Trophoblast cell (in vitro differentiated cells and primary cell): Measurements from ENCODE around the gene NUMA1.

Experiments used
- DNase-seq, 2 donors: peaks; one replicate each; pipeline ENCODE4 v3.0.0-alpha.2; 2016
- H2AFZ ChIP-seq: 2 replicates; pipeline ENCODE4 v1.6.1; 2013; ENCODE audit warnings: low read length, moderate library complexity, mild to moderate bottlenecking; ENCODE audit not compliant: insufficient read depth, poor library complexity
- H2AK5ac ChIP-seq: 2 replicates; pipeline ENCODE4 v1.6.1; 2013; ENCODE audit warnings: mild to moderate bottlenecking, low read length
- H2BK120ac ChIP-seq: 2 replicates; pipeline ENCODE4 v1.6.1; 2013; ENCODE audit warnings: low read length, mild to moderate bottlenecking, moderate library complexity; ENCODE audit not compliant: insufficient read depth, poor library complexity
- H2BK12ac ChIP-seq: 2 replicates; pipeline ENCODE4 v1.6.1; 2013; ENCODE audit warnings: mild to moderate bottlenecking, low read length, moderate library complexity
- H2BK5ac ChIP-seq: 2 replicates; pipeline ENCODE4 v1.6.1; 2013; ENCODE audit warnings: low read length, low read depth, moderate library complexity, mild to moderate bottlenecking; ENCODE audit not compliant: poor library complexity
- H3K14ac ChIP-seq: 2 replicates; pipeline ENCODE4 v1.6.1; 2013; ENCODE audit warnings: mild to moderate bottlenecking, low read length
- H3K18ac ChIP-seq: 2 replicates; pipeline ENCODE4 v1.6.1; 2013; ENCODE audit warnings: mild to moderate bottlenecking, low read length
- H3K23ac ChIP-seq: 2 replicates; pipeline ENCODE4 v1.6.1; 2013; ENCODE audit warnings: low read length
- H3K27ac ChIP-seq: 2 replicates; pipeline ENCODE4 v1.5.1; 2013; ENCODE audit warnings: low read depth, mild to moderate bottlenecking, inconsistent platforms, low read length, moderate library complexity
- H3K27me3 ChIP-seq: 2 replicates; pipeline ENCODE4 v1.6.1; 2013; ENCODE audit warnings: inconsistent platforms, mild to moderate bottlenecking, low read length, moderate library complexity; ENCODE audit not compliant: insufficient read depth
- H3K36me3 ChIP-seq, 2 experiments: 1 replicate in 1 of 2; 2 replicates in 1 of 2; pipeline ENCODE4 v1.6.1; 2013; ENCODE audit warnings: low read length in 2 of 2, mild to moderate bottlenecking in 2 of 2, moderate library complexity in 1 of 2; ENCODE audit not compliant: insufficient read depth in 2 of 2, control insufficient read depth in 1 of 2
- H3K4ac ChIP-seq: 2 replicates; pipeline ENCODE4 v1.6.1; 2013; ENCODE audit warnings: low read depth, mild to moderate bottlenecking, low read length, moderate library complexity
- H3K4me1 ChIP-seq, 2 experiments: 1 replicate in 1 of 2; 2 replicates in 1 of 2; pipeline ENCODE4 v1.6.1; 2013; ENCODE audit warnings: low read length in 2 of 2, mild to moderate bottlenecking in 2 of 2, moderate library complexity in 1 of 2; ENCODE audit not compliant: insufficient read depth in 2 of 2, control insufficient read depth in 1 of 2
- H3K4me2 ChIP-seq: 2 replicates; pipeline ENCODE4 v1.6.1; 2013; ENCODE audit warnings: inconsistent platforms, mild to moderate bottlenecking, low read length, moderate library complexity
- H3K4me3 ChIP-seq: 2 replicates; pipeline ENCODE4 v1.5.1; 2013; ENCODE audit warnings: mild to moderate bottlenecking, low read depth, low read length, inconsistent platforms
- H3K79me1 ChIP-seq: one replicate; pipeline ENCODE4 v1.6.1; 2013; ENCODE audit warnings: low read length
- H3K79me2 ChIP-seq: 2 replicates; pipeline ENCODE4 v1.6.1; 2013; ENCODE audit warnings: low read length, mild to moderate bottlenecking; ENCODE audit not compliant: control insufficient read depth, insufficient read depth, poor library complexity
- H3K9ac ChIP-seq: 2 replicates; pipeline ENCODE4 v1.6.1; 2013; ENCODE audit warnings: mild to moderate bottlenecking, low read length
- H3K9me3 ChIP-seq: 2 replicates; pipeline ENCODE4 v1.6.1; 2013; ENCODE audit warnings: low read depth, mild to moderate bottlenecking, control low read depth, inconsistent platforms, low read length; ENCODE audit not compliant: insufficient read depth
- H4K12ac ChIP-seq: 2 replicates; pipeline ENCODE4 v1.6.1; 2013; ENCODE audit warnings: low read depth, mild to moderate bottlenecking, low read length, moderate library complexity
- H4K8ac ChIP-seq: 2 replicates; pipeline ENCODE4 v1.6.1; 2013; ENCODE audit warnings: low read depth, mild to moderate bottlenecking, low read length, moderate library complexity
- H4K91ac ChIP-seq: one replicate; pipeline ENCODE4 v1.6.1; 2013; ENCODE audit warnings: low read depth, mild to moderate bottlenecking, low read length, moderate library complexity
- WGBS: extraction: QIAGEN DNeasy Blood & Tissue Kit; methylation state at CpG from one replicate; pipeline ENCODE4 v1.1.7; 2013; ENCODE audit warnings: missing lambda C conversion rate; ENCODE audit not compliant: insufficient read length, insufficient coverage; ENCODE audit errors: extremely low coverage; 5-methylcytosine and 5-hydroxymethylcytosine counted together

NUMA1 gene

DNA sequence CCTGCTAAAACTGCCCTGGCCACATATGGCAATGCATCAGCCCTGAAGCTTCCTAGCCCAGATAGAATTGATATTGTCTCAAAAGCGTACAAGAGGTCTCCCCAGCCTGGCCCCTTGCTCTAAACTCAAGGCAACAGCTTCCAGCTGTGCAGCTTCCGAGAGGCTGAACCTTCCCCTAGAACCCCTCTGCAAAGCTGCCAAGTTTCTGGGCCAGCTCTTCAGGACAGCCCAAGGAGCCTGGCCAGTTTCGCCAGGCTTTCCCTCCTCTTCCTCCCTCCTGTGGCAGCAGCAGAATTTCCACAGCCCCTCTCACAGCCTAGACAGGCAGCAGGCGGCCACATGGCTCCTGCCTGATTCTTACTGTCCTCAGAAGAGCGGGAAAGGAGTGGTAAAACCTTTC, 34.5 kb downstream of the NUMA1 start:
- H3K9me3 ChIP-seq: no peaks in the 10 kb centered on the region
- peaks cover 7% of the 10 kb centered on the region for H3K79me1 ChIP-seq
- H2BK5ac ChIP-seq: no peak overlapping the region
- no peak overlapping the region for H3K14ac ChIP-seq
- H3K27ac ChIP-seq: no peak overlapping the region
- H4K91ac ChIP-seq: no peak overlapping the region
- H2AK5ac ChIP-seq: no peak overlapping the region
- H3K18ac ChIP-seq: peak overlapping the region; percentile 41
- H3K36me3 ChIP-seq: peaks cover 2% of the 10 kb centered on the region in 2 experiments
- no peak overlapping the region for H4K8ac ChIP-seq
- H3K9ac ChIP-seq: no peak overlapping the region
- DNase-seq: no peak
- WGBS: no CpG with 5 or more reads among the region's 5 CpGs
- no peak overlapping the region for H3K23ac ChIP-seq
- H2AFZ ChIP-seq: no peak overlapping the region
- peaks cover 10 to 13% of the 10 kb centered on the region in 2 experiments for H3K4me1 ChIP-seq
- no peaks in the 10 kb centered on the region for H3K79me2 ChIP-seq
- H3K27me3 ChIP-seq: no peaks in the 10 kb centered on the region
- H3K4me3 ChIP-seq: no peak overlapping the region
- no peak overlapping the region for H4K12ac ChIP-seq
- no peak overlapping the region for H3K4me2 ChIP-seq
- H3K4ac ChIP-seq: peak overlapping the region; percentile 8
- no peak overlapping the region for H2BK120ac ChIP-seq
- H2BK12ac ChIP-seq: no peak overlapping the region

DNA sequence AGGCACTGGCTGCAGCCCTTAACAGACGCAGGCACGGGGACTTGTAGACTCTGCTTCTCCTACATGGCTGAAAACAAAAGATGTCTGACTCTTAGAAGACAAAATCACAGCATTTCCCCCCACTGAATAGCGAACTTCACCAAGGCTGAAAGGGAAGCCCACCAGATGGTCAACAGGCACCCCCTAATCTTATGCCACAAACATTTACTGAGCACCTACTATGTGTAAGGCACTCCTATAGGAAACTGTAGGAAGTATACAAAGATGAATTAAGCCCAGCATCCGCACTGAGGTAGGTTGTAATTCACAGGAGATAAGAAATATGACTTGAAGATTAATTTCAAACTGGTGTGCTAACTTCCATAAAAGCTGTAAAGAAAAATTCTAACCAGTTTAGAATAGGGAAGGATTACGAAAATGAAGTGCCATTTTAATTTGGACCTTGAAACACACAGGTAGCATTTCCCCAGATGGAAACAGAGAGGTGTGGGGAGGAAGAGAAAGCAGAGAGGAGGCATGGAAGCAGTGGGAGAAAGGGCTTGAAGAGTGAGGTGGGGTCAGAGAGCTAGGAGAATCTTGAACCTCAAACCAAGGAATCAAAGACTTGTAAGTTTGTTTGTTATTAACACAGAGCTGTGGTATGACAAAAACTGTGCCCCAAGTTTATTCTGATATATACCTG, 38.1 kb downstream of the NUMA1 start:
- Histone ChIP-seq H2AK5ac (peak overlapping the region; percentile 51), H3K9ac (peak overlapping the region; percentile 1), H3K18ac (peak overlapping the region; percentile 5), H2BK12ac (peak overlapping the region; percentile 56), H4K91ac (peak overlapping the region; percentile 67), H4K8ac (peak overlapping the region; percentile 30), H2BK5ac (peak overlapping the region; percentile 11), H3K27me3 (no peaks in the 10 kb centered on the region), H3K4me1 (peaks cover 23% of the 10 kb centered on the region in 2 experiments), H3K4me2 (peak overlapping the region; percentile 71), H3K23ac (no peak overlapping the region), H3K36me3 (peaks cover 2% of the 10 kb centered on the region in 2 experiments), H3K4me3 (no peak overlapping the region), H3K79me1 (peaks cover 14% of the 10 kb centered on the region), H3K9me3 (no peaks in the 10 kb centered on the region), H4K12ac (peak overlapping the region; percentile 83), H2AFZ (peak overlapping the region; percentile 32), H3K14ac (peak overlapping the region; percentile 59), H2BK120ac (peak overlapping the region; percentile 49), H3K27ac (peak overlapping the region; percentile 75), H3K79me2 (peaks cover 14% of the 10 kb centered on the region), H3K4ac (peak overlapping the region; percentile 10)
- DNase-seq: no peak
- no CpG with 5 or more reads among the region's 5 CpGs for WGBS

DNA sequence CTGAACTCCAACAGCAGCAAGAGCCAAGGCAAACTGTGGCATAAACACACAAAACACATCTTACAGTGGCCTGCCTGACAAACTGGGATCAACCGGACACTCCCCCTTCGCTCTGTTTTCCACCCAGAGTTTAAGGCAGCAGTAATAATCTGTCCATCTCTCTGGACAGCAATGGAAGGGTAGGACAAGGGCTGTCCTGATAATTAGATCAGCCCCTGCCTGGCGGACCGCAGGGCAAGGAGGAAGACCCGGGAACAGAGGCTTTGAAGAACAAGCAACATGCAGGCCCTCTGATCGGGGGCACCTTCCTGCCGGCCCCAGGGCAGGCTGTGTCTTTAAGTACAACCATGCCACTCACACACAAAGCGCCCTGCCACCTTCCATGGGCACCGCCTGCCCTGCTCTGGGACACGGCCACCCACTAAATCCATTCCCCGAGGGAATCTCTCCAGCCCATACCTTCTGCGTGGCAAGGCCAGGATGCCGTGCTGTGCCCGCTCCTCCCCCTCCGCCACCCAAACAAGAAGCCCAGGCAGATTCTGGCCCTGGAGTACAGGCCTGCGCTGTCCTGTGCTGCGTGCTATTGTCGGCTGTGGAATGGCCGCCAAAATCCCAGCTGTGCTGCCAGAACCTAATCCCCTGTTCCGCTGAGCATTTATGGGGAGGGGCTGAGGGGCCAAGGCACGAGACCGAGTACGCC, 38.8 kb downstream of the NUMA1 start:
- Histone ChIP-seq H2BK12ac (peak overlapping the region; percentile 56), H3K4me1 (peaks cover 23% of the 10 kb centered on the region in 2 experiments), H3K4ac (peak overlapping the region; percentile 10), H3K36me3 (peaks cover 2% of the 10 kb centered on the region in 2 experiments), H3K14ac (peak overlapping the region; percentile 59), H3K9ac (peak overlapping the region; percentile 1), H3K27me3 (no peaks in the 10 kb centered on the region), H2BK5ac (peak overlapping the region; percentile 11), H3K23ac (no peak overlapping the region), H3K4me3 (peak overlapping the region; percentile 69), H3K4me2 (peak overlapping the region; percentile 71), H3K79me1 (peaks cover 14% of the 10 kb centered on the region), H3K9me3 (no peaks in the 10 kb centered on the region), H4K91ac (peak overlapping the region; percentile 67), H4K8ac (peak overlapping the region; percentile 30), H3K79me2 (peaks cover 14% of the 10 kb centered on the region), H2AFZ (peak overlapping the region; percentile 32), H3K27ac (peak overlapping the region; percentile 75), H4K12ac (peak overlapping the region; percentile 83), H2BK120ac (peak overlapping the region; percentile 49), H2AK5ac (peak overlapping the region; percentile 51), H3K18ac (peak overlapping the region; percentile 5)
- no CpG with 5 or more reads among the region's 23 CpGs for WGBS
- no peak for DNase-seq

DNA sequence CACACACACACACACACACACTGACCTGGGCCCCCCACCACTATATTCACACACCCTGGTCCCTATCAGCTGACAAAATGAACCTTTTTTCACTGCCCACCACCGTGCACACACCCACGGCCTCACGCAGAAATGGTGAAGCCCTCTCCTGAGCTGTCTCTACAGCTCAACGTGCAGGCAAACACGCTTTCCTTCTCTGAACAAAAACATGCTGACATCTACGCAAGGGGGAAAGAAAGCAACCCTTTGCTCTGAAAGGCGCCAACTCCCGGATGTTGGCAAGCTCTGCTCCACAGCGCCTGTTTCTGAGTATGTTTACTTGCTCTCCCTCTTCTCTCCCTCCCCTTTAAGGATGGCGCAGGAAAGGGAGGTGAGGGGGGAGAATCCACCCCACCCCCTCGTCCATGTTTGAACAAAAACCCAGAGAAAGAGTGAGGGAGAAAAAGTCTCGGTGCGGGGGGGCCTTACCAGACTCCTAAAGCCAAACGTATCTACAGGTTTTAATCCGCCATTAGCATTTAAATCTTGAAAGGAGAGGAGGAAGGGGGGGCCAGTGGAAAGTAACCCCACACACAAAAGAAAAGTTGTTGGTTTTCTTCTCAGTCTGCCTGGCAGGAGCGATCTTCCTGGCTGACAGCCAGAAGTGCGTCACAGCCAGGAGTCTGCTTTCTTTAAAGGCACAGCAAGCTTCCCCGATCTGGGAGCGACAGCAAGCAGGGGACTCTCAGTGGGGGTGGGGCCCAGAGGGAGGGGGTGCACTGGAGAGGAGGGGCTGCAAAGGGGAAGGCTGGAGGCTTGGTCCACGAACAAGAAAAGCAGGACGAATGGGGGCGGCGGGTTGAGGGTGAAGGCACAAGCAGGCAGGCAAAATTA, 39.6 kb downstream of the NUMA1 start:
- H3K9me3 ChIP-seq: no peaks in the 10 kb centered on the region
- peak; percentile 20 to 41 for DNase-seq
- H3K18ac ChIP-seq: peak overlapping the region; percentile 26
- H4K8ac ChIP-seq: peak overlapping the region; percentile 40
- H3K79me2 ChIP-seq: peaks cover 14% of the 10 kb centered on the region
- peak overlapping the region; percentile 26 for H2BK5ac ChIP-seq
- peak overlapping the region; percentile 67 for H4K91ac ChIP-seq
- peak overlapping the region; percentile 69 for H3K4me3 ChIP-seq
- WGBS: no CpG with 5 or more reads among the region's 23 CpGs
- no peaks in the 10 kb centered on the region for H3K27me3 ChIP-seq
- no peak overlapping the region for H2BK12ac ChIP-seq
- peaks cover 1 to 3% of the 10 kb centered on the region in 2 experiments for H3K36me3 ChIP-seq
- no peak overlapping the region for H2AFZ ChIP-seq
- peaks cover 14% of the 10 kb centered on the region for H3K79me1 ChIP-seq
- H3K14ac ChIP-seq: peak overlapping the region; percentile 59
- peak overlapping the region; percentile 75 for H3K27ac ChIP-seq
- H3K23ac ChIP-seq: no peak overlapping the region
- H2BK120ac ChIP-seq: peak overlapping the region; percentile 13
- H3K4me1 ChIP-seq: peaks cover 23% of the 10 kb centered on the region in 2 experiments
- H3K9ac ChIP-seq: peak overlapping the region; percentile 59
- no peak overlapping the region for H2AK5ac ChIP-seq
- peak overlapping the region; percentile 50 for H4K12ac ChIP-seq
- H3K4me2 ChIP-seq: peak overlapping the region; percentile 71
- H3K4ac ChIP-seq: peak overlapping the region; percentile 21
